Naive thymus-derived CD4-positive, alpha-beta T cell (primary cell): Measurements from ENCODE around the gene PILRA. TPM values are rescaled to one million over a fixed set of nuclear protein-coding genes. Genes with fewer than 3 reads are reported as not detected.
A peak's percentile ranks its signal among the peaks of the same experiment; 100 is the strongest.

ENCODE experiments used
- ATAC-seq: fragments of 150-1000 bp; cut with Tn5 transposase; 2 replicates; pipeline ENCODE4 v1.10.0; 2021; ENCODE audit warnings: mild to moderate bottlenecking, moderate library complexity
- CTCF ChIA-PET: fragments of 350-600 bp; sonication (Branson Sonifier 250); formaldehyde crosslinking; loops from one replicate; lab custom pipeline; 2021; ENCODE audit warnings: antibody characterized with exemption; lab: Charles Lee
- POLR2A ChIA-PET: fragments of 350-600 bp; sonication (Branson Sonifier 250); formaldehyde crosslinking; loops from one replicate; lab custom pipeline; 2021; ENCODE audit warnings: antibody characterized with exemption, inconsistent platforms; lab: Charles Lee
- DNase-seq, 9 donors: peaks; one replicate each; pipeline versions ENCODE4 v3.0.0 to v3.0.0-alpha.2; 2020 to 2022; ENCODE audit warnings: mixed read lengths in 1 of 9
- H3K27ac ChIP-seq: one replicate; pipeline ENCODE4 v1.7.0; 2013; ENCODE audit warnings: mild to moderate bottlenecking, low read depth, low read length, moderate library complexity
- H3K27me3 ChIP-seq, 2 donors: one replicate each; pipeline ENCODE4 v1.7.0; 2013; ENCODE audit warnings: low read length in 2 of 2, mild to moderate bottlenecking in 2 of 2, moderate library complexity in 2 of 2; ENCODE audit not compliant: control insufficient read depth in 2 of 2, insufficient read depth in 2 of 2
- H3K36me3 ChIP-seq, 3 experiments: 1 replicate in 2 of 3; 2 replicates in 1 of 3; pipeline ENCODE4 v1.7.0; 2013; ENCODE audit warnings: low read length in 3 of 3, mild to moderate bottlenecking in 3 of 3, moderate library complexity in 1 of 3; ENCODE audit not compliant: insufficient read depth in 3 of 3, control insufficient read depth in 2 of 3
- H3K4me1 ChIP-seq, 2 donors: one replicate each; pipeline ENCODE4 v1.7.0; 2013; ENCODE audit warnings: low read length in 2 of 2, mild to moderate bottlenecking in 2 of 2, moderate library complexity in 1 of 2; ENCODE audit not compliant: control insufficient read depth in 2 of 2, insufficient read depth in 2 of 2
- H3K4me3 ChIP-seq: 2 replicates; pipeline ENCODE4 v1.7.0; 2013; ENCODE audit warnings: mild to moderate bottlenecking, low read length
- H3K9me3 ChIP-seq, 3 experiments: 1 replicate in 2 of 3; 2 replicates in 1 of 3; pipeline ENCODE4 v1.7.0; 2013; ENCODE audit warnings: low read length in 3 of 3; ENCODE audit not compliant: control insufficient read depth in 2 of 3
- H3K27ac Mint-ChIP-seq, 9 donors: one replicate each; pipeline ENCODE4 v1.8.0; 2020 to 2022; ENCODE audit warnings: mixed read lengths in 9 of 9, mild to moderate bottlenecking in 8 of 9, moderate library complexity in 5 of 9, inconsistent platforms in 2 of 9
- H3K27me3 Mint-ChIP-seq, 5 donors: one replicate each; pipeline ENCODE4 v1.8.0; 2021 to 2022; ENCODE audit warnings: mixed read lengths in 5 of 5, mild to moderate bottlenecking in 1 of 5
- H3K36me3 Mint-ChIP-seq, 5 donors: one replicate each; pipeline ENCODE4 v1.8.0; 2020 to 2022; ENCODE audit warnings: mixed read lengths in 5 of 5, mild to moderate bottlenecking in 3 of 5, inconsistent platforms in 1 of 5
- H3K4me1 Mint-ChIP-seq, 7 donors: one replicate each; pipeline ENCODE4 v1.8.0; 2020 to 2022; ENCODE audit warnings: mixed read lengths in 7 of 7, mild to moderate bottlenecking in 3 of 7, inconsistent platforms in 1 of 7
- H3K4me3 Mint-ChIP-seq, 10 donors: one replicate each; pipeline ENCODE4 v1.8.0; 2020 to 2022; ENCODE audit warnings: mild to moderate bottlenecking in 10 of 10, mixed read lengths in 10 of 10, moderate library complexity in 6 of 10, inconsistent platforms in 2 of 10
- H3K9me3 Mint-ChIP-seq, 11 donors: one replicate each; pipeline ENCODE4 v1.8.0; 2020 to 2022; ENCODE audit warnings: mixed read lengths in 11 of 11, mild to moderate bottlenecking in 4 of 11, inconsistent platforms in 1 of 11, moderate library complexity in 1 of 11
- intact Hi-C, 2 donors: fragments of 100-400 bp; cut with micrococcal nuclease; formaldehyde crosslinking; loops; one replicate each; pipeline ENCODE4 v1.15.1; 2023
- polyA plus RNA-seq, 2 donors: library from polyadenylated mRNA; unstranded; fragments of 300-500 nt; fragmentation: Illumina TruSeq; gene quantifications; one replicate each; pipeline ENCODE4 v1.2.3, GENCODE V29; 2021
- total RNA-seq, 6 experiments: library from RNA in 5 of 6; stranded (reverse) in 5 of 6; gene quantifications; 1 replicate in 5 of 6; 2 replicates in 1 of 6; pipeline ENCODE4 v1.2.3 and lab custom pipeline; 2021 to 2026

PILRA gene
- total and polyA plus RNA-seq, 7 experiments from 2014 or later = 0.40 to 118 (median 13.4) TPM

DNA sequence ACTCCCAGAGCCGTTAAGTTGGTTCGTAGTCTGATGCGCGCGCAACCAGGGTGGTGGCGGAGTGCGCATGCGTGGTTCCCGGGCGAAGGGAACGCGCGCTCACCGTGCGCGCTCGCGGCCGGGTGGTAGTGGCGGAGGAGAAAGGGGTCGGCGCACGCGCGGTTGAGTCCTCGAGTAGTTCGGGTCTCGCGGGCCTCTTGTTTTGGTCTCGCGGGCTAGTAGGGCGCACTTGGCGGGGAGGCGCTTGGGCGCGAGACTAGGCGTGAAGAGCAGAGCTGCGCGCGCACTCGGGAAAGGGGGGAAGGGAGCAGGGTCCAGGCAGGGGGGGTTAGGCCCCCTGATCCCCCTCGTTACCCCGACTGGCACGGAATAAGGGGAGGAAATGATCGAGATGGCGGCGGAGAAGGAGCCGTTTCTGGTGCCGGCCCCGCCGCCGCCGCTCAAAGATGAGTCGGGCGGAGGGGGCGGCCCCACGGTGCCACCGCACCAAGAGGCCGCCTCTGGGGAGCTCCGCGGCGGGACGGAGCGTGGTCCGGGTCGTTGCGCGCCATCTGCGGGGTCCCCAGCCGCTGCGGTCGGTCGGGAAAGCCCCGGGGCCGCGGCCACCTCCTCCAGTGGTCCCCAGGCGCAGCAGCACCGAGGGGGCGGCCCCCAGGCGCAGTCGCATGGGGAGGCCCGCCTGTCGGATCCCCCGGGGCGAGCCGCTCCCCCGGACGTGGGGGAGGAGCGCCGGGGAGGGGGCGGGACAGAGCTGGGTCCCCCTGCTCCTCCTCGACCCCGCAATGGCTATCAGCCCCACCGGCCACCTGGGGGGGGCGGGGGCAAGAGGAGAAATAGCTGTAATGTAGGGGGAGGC is 56.6 kb downstream of the PILRA start, which contains the start of gene MEPCE:
MEPCE (plus strand) TSS at position 195 of the 856 bp plus-strand sequence; CDS start at position 383, 188 bp downstream.
- CTCF ChIA-PET = interaction anchor here (1.0 kb wide), 1 partner anchor 22 kb away, joined by 3 read pairs; no protein-coding TSS in a partner anchor
- POLR2A ChIA-PET = interaction anchor here (0.6 to 4.1 kb wide), 42 partner anchors 8 to 1021 kb away, joined by 3 to 58 read pairs (median 5); partner anchors contain the start of genes BUD31, CNPY4, COPS6 and FBXO24
- H3K27me3 Mint-ChIP-seq = peaks cover 0 to 24% (median 0%) of the 10 kb centered on the region in 5 donors
- Histone ChIP-seq H3K27ac (peak within 1 kb of the TSS; percentile 97), H3K9me3 (no peaks in the 10 kb centered on the region), H3K4me1 (peaks cover 26 to 37% of the 10 kb centered on the region in 2 donors), H3K36me3 (peaks cover 0 to 36% (median 3%) of the 10 kb centered on the region in 3 experiments), H3K4me3 (peak within 1 kb of the TSS; percentile 88), H3K27me3 (no peaks in the 10 kb centered on the region)
- peaks cover 0 to 20% (median 0%) of the 10 kb centered on the region in 11 donors for H3K9me3 Mint-ChIP-seq
- peak within 1 kb of the TSS; percentile 99 to 100 (median 100) for H3K27ac Mint-ChIP-seq
- H3K4me1 Mint-ChIP-seq = peaks cover 28 to 64% (median 50%) of the 10 kb centered on the region in 7 donors
- H3K36me3 Mint-ChIP-seq = peaks cover 0 to 25% (median 12%) of the 10 kb centered on the region in 5 donors
- peak within 1 kb of the TSS; percentile 93 to 100 (median 98) for H3K4me3 Mint-ChIP-seq
- DNase-seq = peak; percentile 94 to 98 (median 97)
- intact Hi-C loops = loop anchor here (1.0 to 10.0 kb wide), 32 partner anchors 20 to 955 kb away; partner anchors contain the start of genes FBXO24 (in 2 of the 2), GPC2 (in 2 of the 2), LRCH4 (in 2 of the 2) and MOSPD3 (in 2 of the 2)
- peak; percentile 55 for ATAC-seq

GRCh38 chr7:100430493-100431285 is 57.4 kb downstream of the PILRA start:
- Histone ChIP-seq H3K4me1 (peaks cover 32 to 44% of the 10 kb centered on the region in 2 donors), H3K27ac (peak overlapping the region; percentile 97), H3K36me3 (peaks cover 0 to 38% (median 3%) of the 10 kb centered on the region in 3 experiments), H3K4me3 (peak overlapping the region; percentile 88), H3K9me3 (no peaks in the 10 kb centered on the region), H3K27me3 (no peaks in the 10 kb centered on the region)
- Mint-ChIP-seq H3K36me3 (peaks cover 0 to 32% (median 13%) of the 10 kb centered on the region in 5 donors), H3K27ac (peak overlapping the region; percentile 77 to 100 (median 91)), H3K9me3 (peaks cover 0 to 20% (median 0%) of the 10 kb centered on the region in 11 donors), H3K27me3 (peaks cover 0 to 24% (median 0%) of the 10 kb centered on the region in 5 donors), H3K4me3 (peak overlapping the region; percentile 81 to 97 (median 86)), H3K4me1 (peaks cover 33 to 69% (median 54%) of the 10 kb centered on the region in 7 donors)
- no peak for ATAC-seq
- DNase-seq = peak in 3 of 9 donors; percentile 25 to 41 (median 25)
- intact Hi-C loops = loop anchor here in 1 of 2 donors (10.0 kb wide), 1 partner anchor 894 kb away; the partner anchor contains the start of gene IFT22
- ChIA-PET POLR2A (interaction anchor here (0.6 to 4.1 kb wide), 20 partner anchors 7 to 743 kb away, joined by 3 to 58 read pairs (median 4); partner anchors contain the start of genes FBXO24, LRCH4, MCM7 and POP7), CTCF (no interaction called here)

- peak overlapping the region; percentile 71 to 97 (median 86) for H3K4me3 Mint-ChIP-seq
- ChIA-PET POLR2A (interaction anchor here (1.7 to 4.1 kb wide), 2 partner anchors 14 to 152 kb away, joined by 3 to 34 read pairs; no protein-coding TSS in a partner anchor), CTCF (no interaction called here)
- Histone ChIP-seq H3K4me3 (no peak overlapping the region), H3K9me3 (no peaks in the 10 kb centered on the region), H3K27me3 (no peaks in the 10 kb centered on the region), H3K4me1 (peaks cover 32 to 44% of the 10 kb centered on the region in 2 donors), H3K27ac (peak overlapping the region; percentile 97), H3K36me3 (peaks cover 0 to 43% (median 3%) of the 10 kb centered on the region in 3 experiments)
- peaks cover 0 to 34% (median 13%) of the 10 kb centered on the region in 5 donors for H3K36me3 Mint-ChIP-seq
- ATAC-seq (no peak), DNase-seq (peak in 1 of 9 donors; percentile 22)
- H3K4me1 Mint-ChIP-seq = peaks cover 33 to 67% (median 55%) of the 10 kb centered on the region in 7 donors
- peak overlapping the region; percentile 68 to 100 (median 91) for H3K27ac Mint-ChIP-seq
- peaks cover 0 to 22% (median 0%) of the 10 kb centered on the region in 5 donors for H3K27me3 Mint-ChIP-seq
- peaks cover 0 to 18% (median 0%) of the 10 kb centered on the region in 11 donors for H3K9me3 Mint-ChIP-seq
- intact Hi-C loops = loop anchor here in 1 of 2 donors (10.0 kb wide), 1 partner anchor 893 kb away; the partner anchor contains the start of gene IFT22
These were observed 58.0 kb downstream of the PILRA start for GRCh38 chr7:100431286-100431735.

DNA sequence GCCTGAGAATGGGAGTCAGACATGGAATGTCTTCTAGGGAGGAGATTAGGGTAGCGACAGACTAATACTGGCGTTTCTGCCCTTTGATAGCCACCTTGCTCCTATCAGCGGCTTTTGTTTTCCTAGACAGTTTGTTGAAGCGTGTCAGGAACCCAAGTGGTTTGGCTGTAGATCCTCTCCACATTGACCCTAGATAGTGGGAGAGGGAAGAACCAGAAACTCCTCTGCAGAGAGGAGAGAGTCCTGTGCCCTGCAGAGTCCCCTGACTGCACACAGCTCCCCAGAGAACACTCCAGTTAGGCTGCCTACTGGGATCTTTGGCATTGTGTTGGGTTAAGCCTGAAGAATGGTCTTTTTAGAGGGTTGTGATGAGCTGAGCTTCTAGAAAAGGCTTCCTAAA is 58.8 kb downstream of the PILRA start:
- DNase-seq (no peak), ATAC-seq (no peak)
- Histone ChIP-seq H3K4me3 (no peak overlapping the region), H3K36me3 (peaks cover 0 to 43% (median 3%) of the 10 kb centered on the region in 3 experiments), H3K27ac (peak overlapping the region; percentile 46), H3K27me3 (no peaks in the 10 kb centered on the region), H3K9me3 (no peaks in the 10 kb centered on the region), H3K4me1 (peaks cover 32 to 44% of the 10 kb centered on the region in 2 donors)
- ChIA-PET CTCF (no interaction called here), POLR2A (interaction anchor here (0.7 to 1.7 kb wide), 3 partner anchors 24 to 184 kb away, joined by 3 read pairs; no protein-coding TSS in a partner anchor)
- peak overlapping the region; percentile 63 to 97 (median 86) for H3K4me3 Mint-ChIP-seq
- intact Hi-C loops = loop anchor here in 1 of 2 donors (10.0 kb wide), 1 partner anchor 893 kb away; the partner anchor contains the start of gene IFT22
- peaks cover 0 to 24% (median 0%) of the 10 kb centered on the region in 5 donors for H3K27me3 Mint-ChIP-seq
- peaks cover 0 to 18% (median 0%) of the 10 kb centered on the region in 11 donors for H3K9me3 Mint-ChIP-seq
- peaks cover 33 to 70% (median 57%) of the 10 kb centered on the region in 7 donors for H3K4me1 Mint-ChIP-seq
- peaks cover 0 to 36% (median 13%) of the 10 kb centered on the region in 5 donors for H3K36me3 Mint-ChIP-seq
- H3K27ac Mint-ChIP-seq = peak overlapping the region; percentile 84 to 100 (median 89)

DNA sequence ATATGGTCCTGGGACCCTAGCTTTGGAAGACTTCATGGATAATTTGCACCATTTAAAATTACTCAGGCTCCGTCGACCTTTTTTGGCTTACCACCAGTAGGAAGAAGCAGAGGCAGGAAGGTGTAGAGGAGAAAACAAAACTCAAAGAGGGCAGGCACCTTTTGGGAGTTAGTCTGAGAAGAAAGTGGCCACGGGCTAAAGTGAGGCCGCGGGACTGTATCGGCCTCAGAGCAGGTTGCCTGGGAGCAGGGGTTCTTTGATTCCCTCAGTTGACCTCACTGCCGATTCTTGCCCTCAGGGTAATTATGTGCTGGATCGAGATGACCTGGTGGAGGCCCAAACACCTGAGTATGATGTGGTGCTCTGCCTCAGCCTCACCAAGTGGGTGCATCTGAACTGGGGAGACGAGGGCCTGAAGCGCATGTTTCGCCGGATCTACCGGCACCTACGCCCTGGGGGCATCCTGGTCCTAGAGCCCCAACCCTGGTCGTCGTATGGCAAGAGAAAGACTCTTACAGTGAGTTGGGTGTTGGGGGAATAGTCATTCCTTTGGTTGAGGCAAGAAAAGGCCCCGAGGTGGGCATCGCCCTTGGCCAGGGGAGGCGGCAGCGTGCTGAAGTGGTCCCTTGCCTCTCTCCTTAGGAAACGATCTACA is 59.5 kb downstream of the PILRA start:
- POLR2A ChIA-PET = interaction anchor here (0.5 to 5.5 kb wide), 5 partner anchors 20 to 255 kb away, joined by 3 to 71 read pairs (median 3); partner anchors contain the start of gene STAG3
- no peaks in the 10 kb centered on the region for H3K9me3 ChIP-seq
- peaks cover 30 to 42% of the 10 kb centered on the region in 2 donors for H3K4me1 ChIP-seq
- intact Hi-C loops = loop anchor here in 1 of 2 donors (10.0 kb wide), 1 partner anchor 892 kb away; the partner anchor contains the start of gene IFT22
- no peak overlapping the region for H3K4me3 ChIP-seq
- H3K9me3 Mint-ChIP-seq = peaks cover 0 to 18% (median 0%) of the 10 kb centered on the region in 11 donors
- H3K36me3 Mint-ChIP-seq = peaks cover 0 to 36% (median 13%) of the 10 kb centered on the region in 5 donors
- ATAC-seq (no peak), DNase-seq (no peak)
- peak overlapping the region; percentile 76 to 100 (median 89) for H3K27ac Mint-ChIP-seq
- CTCF ChIA-PET = no interaction called here
- H3K4me1 Mint-ChIP-seq = peaks cover 33 to 70% (median 57%) of the 10 kb centered on the region in 7 donors
- H3K27me3 ChIP-seq = no peaks in the 10 kb centered on the region
- H3K27ac ChIP-seq = peak overlapping the region; percentile 46
- H3K4me3 Mint-ChIP-seq = peak overlapping the region in 9 of 10 donors; percentile 18 to 100 (median 81)
- peaks cover 0 to 20% (median 0%) of the 10 kb centered on the region in 5 donors for H3K27me3 Mint-ChIP-seq
- peaks cover 0 to 43% (median 3%) of the 10 kb centered on the region in 3 experiments for H3K36me3 ChIP-seq
